Osteocyte (in vitro differentiated cells): ENCODE data around the gene HMX3. TPM values are rescaled to one million over a fixed set of nuclear protein-coding genes. Genes with fewer than 3 reads are reported as not detected.
"Not testable (repeated sequence)": the region's sequence is repeated elsewhere in the genome, so short reads cannot be mapped to it uniquely, and the experiment has no call there.

Experiments used
- DNase-seq: peaks from one replicate; pipeline ENCODE4 v3.0.0; 2021; ENCODE audit warnings: mixed read lengths; ENCODE audit not compliant: unreplicated experiment; ENCODE audit errors: extremely low spot score
- H3K27ac Mint-ChIP-seq: one replicate; pipeline ENCODE4 v1.8.0; 2021; ENCODE audit warnings: mild to moderate bottlenecking, mixed read lengths; ENCODE audit not compliant: unreplicated experiment
- H3K27me3 Mint-ChIP-seq: one replicate; pipeline ENCODE4 v1.8.0; 2021; ENCODE audit warnings: mixed read lengths; ENCODE audit not compliant: unreplicated experiment
- H3K36me3 Mint-ChIP-seq: one replicate; pipeline ENCODE4 v1.8.0; 2021; ENCODE audit warnings: mixed read lengths; ENCODE audit not compliant: unreplicated experiment
- H3K4me1 Mint-ChIP-seq: one replicate; pipeline ENCODE4 v1.8.0; 2021; ENCODE audit warnings: mixed read lengths; ENCODE audit not compliant: unreplicated experiment
- H3K4me3 Mint-ChIP-seq: one replicate; pipeline ENCODE4 v1.8.0; 2021; ENCODE audit warnings: mild to moderate bottlenecking, moderate library complexity, mixed read lengths; ENCODE audit not compliant: unreplicated experiment
- H3K9me3 Mint-ChIP-seq: one replicate; pipeline ENCODE4 v1.8.0; 2021; ENCODE audit warnings: mixed read lengths; ENCODE audit not compliant: unreplicated experiment
- CTCF ChIP-seq: fragments of 200-600 bp; sonication (generic); IDR thresholded peaks from 2 replicates; pipeline ENCODE4 v1.5.0; 2021; ENCODE audit warnings: antibody characterized with exemption, mild to moderate bottlenecking, moderate library complexity
- total RNA-seq: library from RNA; stranded (reverse); gene quantifications from 2 replicates; pipeline ENCODE4 v1.2.1, GENCODE V29; 2021

Gene HMX3
- total RNA-seq, 1 donor from 2014 or later = not detected

- Mint-ChIP-seq H3K4me3 (no peak overlapping the region), H3K36me3 (peaks cover 33% of the 10 kb centered on the region), H3K27me3 (no peaks in the 10 kb centered on the region), H3K9me3 (peaks cover 8% of the 10 kb centered on the region), H3K27ac (no peak overlapping the region), H3K4me1 (no peaks in the 10 kb centered on the region)
- DNase-seq = no peak
- no peak for TF ChIP-seq CTCF
These were observed 39.9 kb downstream of the HMX3 start for GRCh38 chr10:123175389-123176387.

GRCh38 chr10:123178390-123178789 is 42.6 kb downstream of the HMX3 start:
- not testable (repeated sequence) for DNase-seq, H3K27ac Mint-ChIP-seq, H3K4me1 Mint-ChIP-seq, H3K4me3 Mint-ChIP-seq, H3K27me3 Mint-ChIP-seq
- Mint-ChIP-seq H3K36me3 (peaks cover 33% of the 10 kb centered on the region), H3K9me3 (peaks cover 11% of the 10 kb centered on the region)

GRCh38 chr10:123180101-123181090 is 44.6 kb downstream of the HMX3 start:
- H3K4me1 Mint-ChIP-seq = no peaks in the 10 kb centered on the region
- no peak overlapping the region for H3K27ac Mint-ChIP-seq
- no peak overlapping the region for H3K4me3 Mint-ChIP-seq
- no peaks in the 10 kb centered on the region for H3K27me3 Mint-ChIP-seq
- H3K36me3 Mint-ChIP-seq = peaks cover 34% of the 10 kb centered on the region
- no peak for DNase-seq
- no peak for TF ChIP-seq CTCF
- peaks cover 20% of the 10 kb centered on the region for H3K9me3 Mint-ChIP-seq

- Mint-ChIP-seq H3K4me1 (no peaks in the 10 kb centered on the region), H3K9me3 (peaks cover 26% of the 10 kb centered on the region), H3K4me3 (no peak overlapping the region), H3K27me3 (no peaks in the 10 kb centered on the region), H3K36me3 (peaks cover 33% of the 10 kb centered on the region), H3K27ac (no peak overlapping the region)
- no peak for DNase-seq
- no peak for TF ChIP-seq CTCF
These were observed 48.0 kb downstream of the HMX3 start for GRCh38 chr10:123183724-123184123.

- H3K27me3 Mint-ChIP-seq = no peaks in the 10 kb centered on the region
These were observed 52.0 kb downstream of the HMX3 start for GRCh38 chr10:123187781-123188180.

More at GRCh38 chr10:123187781-123188180, 52.0 kb downstream of the HMX3 start:
- no peak for TF ChIP-seq CTCF
- H3K4me1 Mint-ChIP-seq = no peaks in the 10 kb centered on the region
- peaks cover 28% of the 10 kb centered on the region for H3K36me3 Mint-ChIP-seq
- H3K27ac Mint-ChIP-seq = no peak overlapping the region
- no peak overlapping the region for H3K4me3 Mint-ChIP-seq
- DNase-seq = no peak
- H3K9me3 Mint-ChIP-seq = peaks cover 26% of the 10 kb centered on the region

Other genes with a start within 250 kb of the HMX3 start
- not detected in 2 replicates for gene FAM24A, start 225.4 kb upstream of the HMX3 start, total RNA-seq
- gene C10orf88, start 181.7 kb upstream of the HMX3 start, total RNA-seq = 9.4 and 10.0 TPM in 2 replicates
- 5.9 and 6.1 TPM in 2 replicates for gene PSTK, start 155.6 kb upstream of the HMX3 start, total RNA-seq
- gene IKZF5, start 127.2 kb upstream of the HMX3 start, total RNA-seq = 10.5 and 16.0 TPM in 2 replicates
- 17.5 and 19.5 TPM in 2 replicates for gene ACADSB, start 127.0 kb upstream of the HMX3 start, total RNA-seq
- gene HMX2, start 12.2 kb downstream of the HMX3 start, total RNA-seq = not detected in 2 replicates
- 84.4 and 97.0 TPM in 2 replicates for gene BUB3, start 18.4 kb downstream of the HMX3 start, total RNA-seq